HepG2 (cell line): ENCODE results near the gene STK40. TPM values are rescaled to one million over a fixed set of nuclear protein-coding genes. Genes with fewer than 3 reads are reported as not detected.

ENCODE experiments used
- AKAP8 ChIP-seq: sonication (generic); formaldehyde crosslinking; IDR thresholded peaks from 2 replicates; pipeline ENCODE4 v1.5.1; 2020; ENCODE audit warnings: mild to moderate bottlenecking, missing genetic modification reagents
- EP300 ChIP-seq, 3 experiments: sonication (generic) in 1 of 3; formaldehyde crosslinking in 1 of 3; IDR thresholded peaks; 2 replicates each; pipeline versions ENCODE4 v1.5.1 to v1.6.1; 2011 to 2020; ENCODE audit warnings: low read depth in 2 of 3, low read length in 2 of 3, borderline replicate concordance in 1 of 3, improper control_type of control experiment in 1 of 3, mild to moderate bottlenecking in 1 of 3, missing genetic modification reagents in 1 of 3, moderate library complexity in 1 of 3
- HNF4G ChIP-seq, 2 experiments: sonication (generic) in 1 of 2; formaldehyde crosslinking in 1 of 2; IDR thresholded peaks; 2 replicates each; pipeline versions ENCODE4 v1.4.0 to v1.6.1; 2011 to 2020; ENCODE audit warnings: borderline replicate concordance in 2 of 2, low read depth in 2 of 2, mild to moderate bottlenecking in 2 of 2, low read length in 1 of 2, missing genetic modification reagents in 1 of 2, moderate library complexity in 1 of 2
- KIAA2018 ChIP-seq: sonication (generic); formaldehyde crosslinking; IDR thresholded peaks from 2 replicates; pipeline ENCODE4 v1.5.0; 2020; ENCODE audit warnings: mild to moderate bottlenecking, missing genetic modification reagents, borderline replicate concordance
- MTA3 ChIP-seq: sonication (generic); formaldehyde crosslinking; IDR thresholded peaks from 2 replicates; pipeline ENCODE4 v1.4.0; 2020; ENCODE audit warnings: missing genetic modification reagents
- NR3C1 ChIP-seq: sonication (generic); formaldehyde crosslinking; IDR thresholded peaks from 2 replicates; pipeline ENCODE4 v1.4.0; 2020; ENCODE audit warnings: missing genetic modification reagents
- POLR2A ChIP-seq, 2 experiments: IDR thresholded peaks; 2 replicates each; pipeline ENCODE4 v1.6.1; 2011; ENCODE audit warnings: low read depth in 2 of 2, low read length in 2 of 2, mild to moderate bottlenecking in 1 of 2, moderate library complexity in 1 of 2; ENCODE audit not compliant: insufficient read depth in 1 of 2
- SAFB2 ChIP-seq: sonication (generic); formaldehyde crosslinking; IDR thresholded peaks from 2 replicates; pipeline ENCODE4 v1.5.1; 2020; ENCODE audit warnings: missing genetic modification reagents, low read depth, mild to moderate bottlenecking, borderline replicate concordance
- ZBTB38 ChIP-seq: sonication (generic); formaldehyde crosslinking; IDR thresholded peaks from 2 replicates; pipeline ENCODE4 v1.5.1; 2020; ENCODE audit warnings: mild to moderate bottlenecking, missing genetic modification reagents
- ZSCAN9 ChIP-seq: IDR thresholded peaks from 2 replicates; pipeline ENCODE4 v1.6.1; 2016; ENCODE audit warnings: borderline replicate concordance
- polyA plus RNA-seq, 8 experiments: library from polyadenylated mRNA; depleted of rRNA in 3 of 8; stranded (reverse) in 7 of 8; unstranded in 1 of 8; fragments of >200 nt; fragmentation: Illumina TruSeq in 4 of 8; extraction: Trizol in 4 of 8; gene quantifications; 2 replicates each; pipeline versions ENCODE4 v1.2.1 to v1.2.3, GENCODE V29; 2011 to 2016; ENCODE audit warnings: low read depth in 4 of 8, missing spikeins in 1 of 8, mixed read lengths in 1 of 8; ENCODE audit not compliant: insufficient read depth in 1 of 8
- total RNA-seq, 5 experiments: library from RNA; depleted of rRNA; stranded (reverse); fragments of >200 nt; fragmentation: Illumina TruSeq; extraction: Trizol; gene quantifications; 2 replicates each; pipeline ENCODE4 v1.2.3, GENCODE V29; 2016; ENCODE audit warnings: low read depth in 1 of 5
- TF ChIP-seq, protein P1 (sequence below): sonication (generic); formaldehyde crosslinking; IDR thresholded peaks from 2 replicates; pipeline ENCODE4 v1.8.1; 2023; ENCODE audit warnings: mild to moderate bottlenecking, missing genetic modification reagents
- TF ChIP-seq, protein P2 (sequence below): sonication (generic); formaldehyde crosslinking; IDR thresholded peaks from 2 replicates; pipeline ENCODE4 v1.5.1; 2020; ENCODE audit warnings: missing genetic modification reagents, mild to moderate bottlenecking, borderline replicate concordance
- TF ChIP-seq, protein P3 (sequence below): sonication (generic); formaldehyde crosslinking; IDR thresholded peaks from 2 replicates; pipeline ENCODE4 v1.8.0; 2022; ENCODE audit warnings: missing genetic modification reagents, low read depth, mild to moderate bottlenecking, borderline replicate concordance
- TF ChIP-seq, protein P4 (sequence below): sonication (generic); formaldehyde crosslinking; IDR thresholded peaks from 2 replicates; pipeline ENCODE4 v1.5.0; 2020; ENCODE audit warnings: mild to moderate bottlenecking, missing genetic modification reagents, moderate library complexity

Gene STK40
- total and polyA plus RNA-seq, 2 of the 13 experiments (the other 11 are each of a cell fraction or from before 2014, with no cell fraction given) = 33.8 to 35.1 TPM

GRCh38 chr1:36352125-36352909 is 33.4 kb downstream of the STK40 start (continued):
- TF ChIP-seq KIAA2018 (no peak), SAFB2 (CRISPR knock-in tag) (no peak), POLR2A (IDR thresholded peaks at IDR 0.05; ENCODE audit: insufficient read depth in 1 of 2, low read depth in 2 of 2, low read length in 2 of 2) (no peak), MTA3 (CRISPR knock-in tag) (no peak), NR3C1 (no peak), AKAP8 (CRISPR knock-in tag) (peak; percentile 65; the same call in 1 of the 2 replicates), EP300 (IDR thresholded peaks at IDR 0.05; ENCODE audit: low read depth in 2 of 2, low read length in 2 of 2) (0 out of 4 replicates have a peak, but pooled peaks of 1 of the 2 experiments have one; percentile 17), EP300 (CRISPR knock-in tag; IDR thresholded peaks at IDR 0.05; ENCODE audit: borderline replicate concordance) (no peak), HNF4G (IDR thresholded peaks at IDR 0.05; ENCODE audit: borderline replicate concordance, low read depth, low read length) (no peak), HNF4G (CRISPR knock-in tag; IDR thresholded peaks at IDR 0.05; ENCODE audit: borderline replicate concordance, low read depth) (peak; percentile 31; the same call in 1 of the 2 replicates), ZSCAN9 (CRISPR knock-in tag) (no peak), ZBTB38 (CRISPR knock-in tag) (peak; percentile 68)
- TF ChIP-seq, protein P1, sequence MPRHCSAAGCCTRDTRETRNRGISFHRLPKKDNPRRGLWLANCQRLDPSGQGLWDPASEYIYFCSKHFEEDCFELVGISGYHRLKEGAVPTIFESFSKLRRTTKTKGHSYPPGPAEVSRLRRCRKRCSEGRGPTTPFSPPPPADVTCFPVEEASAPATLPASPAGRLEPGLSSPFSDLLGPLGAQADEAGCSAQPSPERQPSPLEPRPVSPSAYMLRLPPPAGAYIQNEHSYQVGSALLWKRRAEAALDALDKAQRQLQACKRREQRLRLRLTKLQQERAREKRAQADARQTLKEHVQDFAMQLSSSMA (CRISPR knock-in tag) = no peak
- TF ChIP-seq, protein P2, sequence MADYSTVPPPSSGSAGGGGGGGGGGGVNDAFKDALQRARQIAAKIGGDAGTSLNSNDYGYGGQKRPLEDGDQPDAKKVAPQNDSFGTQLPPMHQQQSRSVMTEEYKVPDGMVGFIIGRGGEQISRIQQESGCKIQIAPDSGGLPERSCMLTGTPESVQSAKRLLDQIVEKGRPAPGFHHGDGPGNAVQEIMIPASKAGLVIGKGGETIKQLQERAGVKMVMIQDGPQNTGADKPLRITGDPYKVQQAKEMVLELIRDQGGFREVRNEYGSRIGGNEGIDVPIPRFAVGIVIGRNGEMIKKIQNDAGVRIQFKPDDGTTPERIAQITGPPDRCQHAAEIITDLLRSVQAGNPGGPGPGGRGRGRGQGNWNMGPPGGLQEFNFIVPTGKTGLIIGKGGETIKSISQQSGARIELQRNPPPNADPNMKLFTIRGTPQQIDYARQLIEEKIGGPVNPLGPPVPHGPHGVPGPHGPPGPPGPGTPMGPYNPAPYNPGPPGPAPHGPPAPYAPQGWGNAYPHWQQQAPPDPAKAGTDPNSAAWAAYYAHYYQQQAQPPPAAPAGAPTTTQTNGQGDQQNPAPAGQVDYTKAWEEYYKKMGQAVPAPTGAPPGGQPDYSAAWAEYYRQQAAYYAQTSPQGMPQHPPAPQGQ = no peak
- TF ChIP-seq, protein P3, sequence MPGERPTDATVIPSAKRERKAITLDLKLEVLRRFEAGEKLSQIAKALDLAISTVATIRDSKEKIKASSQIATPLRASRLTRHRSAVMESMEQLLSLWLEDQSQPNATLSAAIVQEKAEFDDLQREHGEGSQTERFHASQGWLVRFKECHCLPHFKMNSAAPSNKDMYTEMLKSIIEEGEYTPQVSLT = no peak
- TF ChIP-seq, protein P4, sequence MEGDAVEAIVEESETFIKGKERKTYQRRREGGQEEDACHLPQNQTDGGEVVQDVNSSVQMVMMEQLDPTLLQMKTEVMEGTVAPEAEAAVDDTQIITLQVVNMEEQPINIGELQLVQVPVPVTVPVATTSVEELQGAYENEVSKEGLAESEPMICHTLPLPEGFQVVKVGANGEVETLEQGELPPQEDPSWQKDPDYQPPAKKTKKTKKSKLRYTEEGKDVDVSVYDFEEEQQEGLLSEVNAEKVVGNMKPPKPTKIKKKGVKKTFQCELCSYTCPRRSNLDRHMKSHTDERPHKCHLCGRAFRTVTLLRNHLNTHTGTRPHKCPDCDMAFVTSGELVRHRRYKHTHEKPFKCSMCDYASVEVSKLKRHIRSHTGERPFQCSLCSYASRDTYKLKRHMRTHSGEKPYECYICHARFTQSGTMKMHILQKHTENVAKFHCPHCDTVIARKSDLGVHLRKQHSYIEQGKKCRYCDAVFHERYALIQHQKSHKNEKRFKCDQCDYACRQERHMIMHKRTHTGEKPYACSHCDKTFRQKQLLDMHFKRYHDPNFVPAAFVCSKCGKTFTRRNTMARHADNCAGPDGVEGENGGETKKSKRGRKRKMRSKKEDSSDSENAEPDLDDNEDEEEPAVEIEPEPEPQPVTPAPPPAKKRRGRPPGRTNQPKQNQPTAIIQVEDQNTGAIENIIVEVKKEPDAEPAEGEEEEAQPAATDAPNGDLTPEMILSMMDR = peak; percentile 63
